ENCODE results near the gene ATG2B.

The ATG2B gene

GRCh38 chr14:96256407-96256806 is 106.7 kb downstream of the ATG2B start:
- H3K9me3 ChIP-seq (ENCODE audit: control insufficient read depth, insufficient read depth, low read length): no peaks in the 10 kb centered on the region
- no peaks in the 10 kb centered on the region for H3K27me3 ChIP-seq (ENCODE audit: control insufficient read depth, insufficient read depth, low read length)
- H3K4me3 ChIP-seq (ENCODE audit: low read depth, low read length): no peak overlapping the region
- no peak overlapping the region for H3K9ac ChIP-seq (ENCODE audit: low read depth, low read length)
- H3K4me1 ChIP-seq (ENCODE audit: control insufficient read depth, insufficient read depth, low read length): no peaks in the 10 kb centered on the region
- H3K36me3 ChIP-seq (ENCODE audit: control insufficient read depth, insufficient read depth, low read length): no peaks in the 10 kb centered on the region

DNA sequence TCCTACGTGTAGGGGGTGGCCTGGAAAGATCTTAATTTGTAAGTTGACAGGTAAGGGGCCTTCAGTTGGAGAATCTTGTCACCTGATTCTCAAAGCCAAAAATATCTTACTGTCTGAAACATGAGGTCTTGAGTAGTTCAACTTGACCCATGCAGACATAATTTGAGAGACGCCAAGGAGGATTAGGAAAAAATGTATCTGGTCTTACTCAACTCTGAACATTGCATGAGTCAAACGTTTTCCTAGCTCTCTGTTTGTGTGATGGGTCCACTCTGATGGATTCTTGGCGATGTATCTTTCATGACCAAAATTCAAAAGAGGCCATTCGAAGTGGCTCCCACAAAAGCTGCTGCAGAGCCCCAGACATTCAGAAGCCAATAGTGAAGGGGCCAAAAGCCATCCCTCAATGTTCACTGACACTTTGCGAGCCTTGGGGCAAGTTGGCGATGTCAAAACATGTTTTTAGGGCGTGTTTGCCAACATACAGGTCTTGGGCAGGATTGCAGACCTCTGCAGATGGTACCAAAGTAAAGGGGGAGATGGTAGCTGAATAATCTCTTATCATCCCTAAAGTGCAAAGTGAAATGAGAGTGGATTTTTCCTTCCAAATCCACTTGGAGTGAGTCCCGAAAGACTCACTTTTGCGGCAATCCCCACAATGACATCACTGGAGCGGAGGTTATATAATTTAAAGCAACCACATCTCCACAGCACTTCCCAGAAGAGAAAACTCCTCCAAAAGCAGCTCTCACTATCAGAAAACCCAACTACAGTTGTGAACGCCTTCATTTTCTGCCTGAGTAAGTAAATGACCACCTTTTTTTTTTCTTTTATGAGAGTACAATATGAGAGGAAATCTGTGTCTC is 107.4 kb downstream of the ATG2B start, which contains the start of gene BDKRB1:
Gene BDKRB1, plus strand, starts transcription at position 710 of the 866 bp plus-strand sequence. CDS start 7,473 bp downstream, outside the sequence.
- Histone ChIP-seq H3K4me3 (ENCODE audit: low read depth, low read length) (no peak within 1 kb of the TSS), H3K9ac (ENCODE audit: low read depth, low read length) (no peak within 1 kb of the TSS), H3K27me3 (ENCODE audit: control insufficient read depth, insufficient read depth, low read length) (no peaks in the 10 kb centered on the region), H3K4me1 (ENCODE audit: control insufficient read depth, insufficient read depth, low read length) (no peaks in the 10 kb centered on the region), H3K36me3 (ENCODE audit: control insufficient read depth, insufficient read depth, low read length) (no peaks in the 10 kb centered on the region), H3K9me3 (ENCODE audit: control insufficient read depth, insufficient read depth, low read length) (no peaks in the 10 kb centered on the region)

DNA sequence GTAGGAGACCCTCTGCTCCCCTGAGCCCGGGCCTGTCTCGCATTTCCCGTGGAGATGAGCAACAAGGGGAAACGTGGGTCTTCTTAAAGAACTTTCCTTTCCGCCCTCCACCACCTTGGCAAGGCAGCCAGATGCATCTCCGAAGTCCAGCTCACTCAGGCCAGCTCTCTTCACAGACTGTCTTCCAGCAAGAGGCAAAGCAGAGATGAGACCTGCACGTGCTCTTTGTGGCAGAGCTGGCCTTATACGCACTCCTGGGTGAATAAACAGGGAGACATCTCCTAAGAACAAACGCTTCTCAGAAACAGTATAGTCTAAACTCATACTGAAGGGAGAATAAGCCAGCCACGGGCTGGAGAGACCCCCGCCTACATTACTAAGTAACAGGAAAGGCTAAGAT is 108.5 kb downstream of the ATG2B start:
- Histone ChIP-seq H3K9ac (ENCODE audit: low read depth, low read length) (no peak overlapping the region), H3K36me3 (ENCODE audit: control insufficient read depth, insufficient read depth, low read length) (no peaks in the 10 kb centered on the region), H3K27me3 (ENCODE audit: control insufficient read depth, insufficient read depth, low read length) (no peaks in the 10 kb centered on the region), H3K4me3 (ENCODE audit: low read depth, low read length) (no peak overlapping the region), H3K4me1 (ENCODE audit: control insufficient read depth, insufficient read depth, low read length) (no peaks in the 10 kb centered on the region), H3K9me3 (ENCODE audit: control insufficient read depth, insufficient read depth, low read length) (no peaks in the 10 kb centered on the region)

- no peaks in the 10 kb centered on the region for H3K9me3 ChIP-seq (ENCODE audit: control insufficient read depth, insufficient read depth, low read length)
- no peaks in the 10 kb centered on the region for H3K36me3 ChIP-seq (ENCODE audit: control insufficient read depth, insufficient read depth, low read length)
- H3K27me3 ChIP-seq (ENCODE audit: control insufficient read depth, insufficient read depth, low read length): no peaks in the 10 kb centered on the region
- no peaks in the 10 kb centered on the region for H3K4me1 ChIP-seq (ENCODE audit: control insufficient read depth, insufficient read depth, low read length)
- no peak overlapping the region for H3K9ac ChIP-seq (ENCODE audit: low read depth, low read length)
- H3K4me3 ChIP-seq (ENCODE audit: low read depth, low read length): no peak overlapping the region
Measured at GRCh38 chr14:96252999-96253539, 110.1 kb downstream of the ATG2B start.

GRCh38 chr14:96252323-96252998 is 110.7 kb downstream of the ATG2B start:
- no peaks in the 10 kb centered on the region for H3K9me3 ChIP-seq (ENCODE audit: control insufficient read depth, insufficient read depth, low read length)
- H3K9ac ChIP-seq (ENCODE audit: low read depth, low read length): no peak overlapping the region
- H3K4me1 ChIP-seq (ENCODE audit: control insufficient read depth, insufficient read depth, low read length): no peaks in the 10 kb centered on the region
- H3K36me3 ChIP-seq (ENCODE audit: control insufficient read depth, insufficient read depth, low read length): no peaks in the 10 kb centered on the region
- H3K4me3 ChIP-seq (ENCODE audit: low read depth, low read length): no peak overlapping the region
- H3K27me3 ChIP-seq (ENCODE audit: control insufficient read depth, insufficient read depth, low read length): no peaks in the 10 kb centered on the region

DNA sequence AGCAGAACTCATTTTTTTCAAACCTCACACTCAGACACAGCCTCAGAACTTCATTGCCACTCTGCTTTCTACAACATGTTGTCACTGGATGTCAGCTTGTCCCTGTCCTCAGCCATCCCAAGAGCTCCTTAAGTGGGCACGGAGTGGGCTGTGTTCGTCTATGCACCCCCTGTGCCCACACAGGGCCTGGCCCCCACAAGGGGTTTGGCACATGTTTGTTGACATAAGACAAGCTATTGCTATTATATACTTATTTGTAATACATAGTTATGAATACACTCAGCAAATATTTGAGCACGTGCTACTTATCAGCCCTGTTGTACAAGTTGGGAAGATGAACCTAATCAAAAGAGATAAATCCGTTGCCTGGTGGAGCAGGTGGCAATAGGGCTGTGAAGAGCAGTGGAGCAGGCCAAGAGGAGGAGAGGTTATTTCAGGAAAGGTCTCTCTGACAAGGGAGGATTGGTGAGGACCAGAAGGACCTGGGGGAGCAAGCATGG is 111.4 kb downstream of the ATG2B start:
- H3K36me3 ChIP-seq (ENCODE audit: control insufficient read depth, insufficient read depth, low read length): no peaks in the 10 kb centered on the region
- H3K4me1 ChIP-seq (ENCODE audit: control insufficient read depth, insufficient read depth, low read length): no peaks in the 10 kb centered on the region
- H3K9ac ChIP-seq (ENCODE audit: low read depth, low read length): no peak overlapping the region
- no peaks in the 10 kb centered on the region for H3K27me3 ChIP-seq (ENCODE audit: control insufficient read depth, insufficient read depth, low read length)
- no peaks in the 10 kb centered on the region for H3K9me3 ChIP-seq (ENCODE audit: control insufficient read depth, insufficient read depth, low read length)
- H3K4me3 ChIP-seq (ENCODE audit: low read depth, low read length): no peak overlapping the region

GRCh38 chr14:96250485-96250884 is 112.7 kb downstream of the ATG2B start:
- no peaks in the 10 kb centered on the region for H3K4me1 ChIP-seq (ENCODE audit: control insufficient read depth, insufficient read depth, low read length)
- no peak overlapping the region for H3K4me3 ChIP-seq (ENCODE audit: low read depth, low read length)
- H3K9ac ChIP-seq (ENCODE audit: low read depth, low read length): no peak overlapping the region

DNA sequence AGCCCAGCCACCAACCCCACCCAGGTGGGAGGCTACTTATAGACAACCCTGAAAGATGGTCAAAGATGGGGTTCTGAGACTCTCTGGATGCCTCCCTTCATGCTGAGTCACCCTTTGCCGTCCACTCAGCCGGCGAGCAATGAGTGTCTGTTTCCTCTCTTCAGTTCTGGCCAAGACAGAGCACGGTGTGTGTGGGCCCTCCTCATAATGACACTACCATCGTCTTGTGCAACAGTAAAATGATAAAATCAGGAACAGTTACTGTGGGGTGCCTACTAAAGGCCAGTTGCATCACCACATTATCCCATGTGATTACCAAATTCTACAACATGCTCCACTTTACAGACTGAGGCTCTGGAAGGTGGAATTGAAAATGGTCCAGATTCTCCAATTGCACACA is 114.1 kb downstream of the ATG2B start:
- Histone ChIP-seq H3K4me3 (ENCODE audit: low read depth, low read length) (no peak overlapping the region), H3K36me3 (ENCODE audit: control insufficient read depth, insufficient read depth, low read length) (no peaks in the 10 kb centered on the region), H3K27me3 (ENCODE audit: control insufficient read depth, insufficient read depth, low read length) (no peaks in the 10 kb centered on the region), H3K4me1 (ENCODE audit: control insufficient read depth, insufficient read depth, low read length) (no peaks in the 10 kb centered on the region), H3K9ac (ENCODE audit: low read depth, low read length) (no peak overlapping the region), H3K9me3 (ENCODE audit: control insufficient read depth, insufficient read depth, low read length) (no peaks in the 10 kb centered on the region)

More at GRCh38 chr14:96250485-96250884, 112.7 kb downstream of the ATG2B start:
- H3K9me3 ChIP-seq (ENCODE audit: control insufficient read depth, insufficient read depth, low read length): no peaks in the 10 kb centered on the region
- H3K36me3 ChIP-seq (ENCODE audit: control insufficient read depth, insufficient read depth, low read length): no peaks in the 10 kb centered on the region
- H3K27me3 ChIP-seq (ENCODE audit: control insufficient read depth, insufficient read depth, low read length): no peaks in the 10 kb centered on the region

DNA sequence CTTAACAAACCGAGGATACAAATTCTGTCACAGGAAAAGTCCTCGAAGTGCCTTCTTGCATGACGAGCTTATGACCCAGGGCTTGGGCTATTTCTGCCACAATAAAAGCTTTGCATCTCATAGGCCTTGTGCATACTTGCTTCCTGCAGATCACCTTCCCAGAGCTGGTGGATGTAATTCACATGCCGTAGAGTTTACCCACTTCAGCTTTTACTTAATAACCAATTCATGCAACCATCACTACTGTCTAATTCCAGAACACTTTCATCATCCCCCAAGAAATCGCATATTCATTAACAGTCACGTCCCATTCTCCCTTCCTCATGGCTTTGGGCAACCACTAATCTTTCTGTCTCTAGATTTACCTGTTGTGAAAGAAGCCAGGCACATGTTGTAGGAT is 116.1 kb downstream of the ATG2B start:
- H3K9ac ChIP-seq (ENCODE audit: low read depth, low read length): no peak overlapping the region
- no peak overlapping the region for H3K4me3 ChIP-seq (ENCODE audit: low read depth, low read length)
- H3K36me3 ChIP-seq (ENCODE audit: control insufficient read depth, insufficient read depth, low read length): no peaks in the 10 kb centered on the region
- no peaks in the 10 kb centered on the region for H3K9me3 ChIP-seq (ENCODE audit: control insufficient read depth, insufficient read depth, low read length)
- H3K27me3 ChIP-seq (ENCODE audit: control insufficient read depth, insufficient read depth, low read length): no peaks in the 10 kb centered on the region
- H3K4me1 ChIP-seq (ENCODE audit: control insufficient read depth, insufficient read depth, low read length): no peaks in the 10 kb centered on the region

GRCh38 chr14:96246539-96246847 is 116.6 kb downstream of the ATG2B start:
- H3K27me3 ChIP-seq (ENCODE audit: control insufficient read depth, insufficient read depth, low read length): no peaks in the 10 kb centered on the region
- no peaks in the 10 kb centered on the region for H3K36me3 ChIP-seq (ENCODE audit: control insufficient read depth, insufficient read depth, low read length)
- H3K9me3 ChIP-seq (ENCODE audit: control insufficient read depth, insufficient read depth, low read length): no peaks in the 10 kb centered on the region
- H3K9ac ChIP-seq (ENCODE audit: low read depth, low read length): no peak overlapping the region
- H3K4me1 ChIP-seq (ENCODE audit: control insufficient read depth, insufficient read depth, low read length): no peaks in the 10 kb centered on the region
- no peak overlapping the region for H3K4me3 ChIP-seq (ENCODE audit: low read depth, low read length)

GRCh38 chr14:96245710-96246538 is 117.2 kb downstream of the ATG2B start:
- Histone ChIP-seq H3K9ac (ENCODE audit: low read depth, low read length) (no peak overlapping the region), H3K4me3 (ENCODE audit: low read depth, low read length) (no peak overlapping the region), H3K9me3 (ENCODE audit: control insufficient read depth, insufficient read depth, low read length) (no peaks in the 10 kb centered on the region), H3K27me3 (ENCODE audit: control insufficient read depth, insufficient read depth, low read length) (no peaks in the 10 kb centered on the region), H3K4me1 (ENCODE audit: control insufficient read depth, insufficient read depth, low read length) (no peaks in the 10 kb centered on the region), H3K36me3 (ENCODE audit: control insufficient read depth, insufficient read depth, low read length) (no peaks in the 10 kb centered on the region)
